PFSK-1 (cell line): ENCODE results near the gene ANKDD1B.

Source experiments
- FOXP2 ChIP-seq: optimal IDR thresholded peaks from 2 replicates; pipeline ENCODE3; 2011; ENCODE audit warnings: borderline replicate concordance, control low read depth, inconsistent platforms; ENCODE audit not compliant: insufficient read depth; ENCODE audit errors: extremely low read length, extremely low read depth
- POLR2AphosphoS5 ChIP-seq: IDR thresholded peaks from 2 replicates; pipeline ENCODE4 v1.6.1; 2012; ENCODE audit warnings: low read depth, mild to moderate bottlenecking, control low read depth, low read length, moderate library complexity
- SIN3A ChIP-seq: IDR thresholded peaks from 2 replicates; pipeline ENCODE4 v1.6.1; 2012; ENCODE audit warnings: mild to moderate bottlenecking, low read length, moderate library complexity, borderline replicate concordance; ENCODE audit not compliant: insufficient read depth
- TAF1 ChIP-seq: IDR thresholded peaks from 2 replicates; pipeline ENCODE4 v1.6.1; 2012; ENCODE audit warnings: low read length, control low read depth, borderline replicate concordance; ENCODE audit not compliant: insufficient read depth
- TF ChIP-seq, protein P1 (sequence below), 2 experiments: IDR thresholded peaks; 2 replicates each; pipeline versions ENCODE4 v1.6.1 to v1.8.0; 2011 to 2012; ENCODE audit warnings: low read depth in 2 of 2, low read length in 2 of 2, control low read depth in 1 of 2, inconsistent platforms in 1 of 2, mild to moderate bottlenecking in 1 of 2, moderate library complexity in 1 of 2; ENCODE audit not compliant: insufficient read depth in 1 of 2

The ANKDD1B gene

DNA sequence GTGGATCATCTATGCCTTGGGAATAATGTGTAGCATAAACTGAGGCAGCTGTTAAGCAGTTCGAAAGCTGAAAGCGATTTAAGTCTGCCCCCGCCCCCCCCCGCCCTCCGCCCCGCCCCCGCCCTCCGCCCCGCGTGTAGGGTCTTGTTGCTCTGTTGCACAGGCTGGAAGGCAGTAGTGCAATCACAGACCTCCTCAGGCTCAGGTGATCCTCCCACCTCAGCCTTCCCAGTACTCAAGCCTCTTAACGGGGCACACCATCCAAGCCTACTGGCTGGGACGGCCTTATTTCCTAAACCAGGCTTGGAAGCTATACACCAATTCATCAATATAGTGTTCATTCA lies 945 bp downstream of the ANKDD1B start:
- TF ChIP-seq TAF1 = no peak

DNA sequence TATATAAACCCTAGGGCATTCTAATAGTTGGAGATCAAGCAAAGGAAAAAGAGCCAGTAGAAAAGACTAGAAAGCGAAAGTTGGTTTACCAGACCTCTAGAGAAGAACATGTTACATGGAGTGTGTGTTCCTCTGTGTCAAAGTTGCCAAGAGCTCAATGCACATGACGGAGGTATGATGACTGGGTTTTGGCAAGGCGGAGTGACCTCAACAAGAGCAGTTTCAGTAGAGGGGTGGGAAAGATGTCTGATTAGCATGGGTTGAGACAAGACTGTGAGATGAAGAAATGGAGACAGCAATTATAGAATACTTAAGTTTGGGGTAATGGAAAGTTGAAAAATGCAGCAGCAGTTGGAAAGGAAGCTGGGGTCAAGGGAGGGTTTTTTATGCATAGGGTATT lies 1.6 kb downstream of the ANKDD1B start:
- TF ChIP-seq SIN3A = no peak

DNA sequence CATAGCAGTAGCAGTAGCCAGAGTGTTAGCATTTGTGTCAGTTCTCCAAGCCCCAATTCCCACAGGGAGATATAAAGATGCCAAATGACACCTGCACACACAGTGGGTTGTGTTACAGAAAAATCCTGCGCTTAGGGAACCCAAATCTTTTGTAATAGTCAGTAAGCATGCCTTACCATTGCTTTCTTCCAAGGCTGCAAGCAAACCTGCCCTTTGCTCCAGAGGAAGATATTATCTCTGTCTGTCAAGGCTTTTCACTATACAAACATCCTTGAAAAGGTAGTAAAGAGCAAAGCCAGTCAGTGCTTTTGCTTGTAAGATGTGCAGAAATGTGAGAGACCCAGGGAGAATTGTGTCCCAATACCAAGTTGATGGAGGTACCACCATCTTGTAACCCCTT lies 2.9 kb downstream of the ANKDD1B start:
- TF ChIP-seq SIN3A = no peak
- TF ChIP-seq POLR2AphosphoS5 = no peak
- TF ChIP-seq, protein P1, sequence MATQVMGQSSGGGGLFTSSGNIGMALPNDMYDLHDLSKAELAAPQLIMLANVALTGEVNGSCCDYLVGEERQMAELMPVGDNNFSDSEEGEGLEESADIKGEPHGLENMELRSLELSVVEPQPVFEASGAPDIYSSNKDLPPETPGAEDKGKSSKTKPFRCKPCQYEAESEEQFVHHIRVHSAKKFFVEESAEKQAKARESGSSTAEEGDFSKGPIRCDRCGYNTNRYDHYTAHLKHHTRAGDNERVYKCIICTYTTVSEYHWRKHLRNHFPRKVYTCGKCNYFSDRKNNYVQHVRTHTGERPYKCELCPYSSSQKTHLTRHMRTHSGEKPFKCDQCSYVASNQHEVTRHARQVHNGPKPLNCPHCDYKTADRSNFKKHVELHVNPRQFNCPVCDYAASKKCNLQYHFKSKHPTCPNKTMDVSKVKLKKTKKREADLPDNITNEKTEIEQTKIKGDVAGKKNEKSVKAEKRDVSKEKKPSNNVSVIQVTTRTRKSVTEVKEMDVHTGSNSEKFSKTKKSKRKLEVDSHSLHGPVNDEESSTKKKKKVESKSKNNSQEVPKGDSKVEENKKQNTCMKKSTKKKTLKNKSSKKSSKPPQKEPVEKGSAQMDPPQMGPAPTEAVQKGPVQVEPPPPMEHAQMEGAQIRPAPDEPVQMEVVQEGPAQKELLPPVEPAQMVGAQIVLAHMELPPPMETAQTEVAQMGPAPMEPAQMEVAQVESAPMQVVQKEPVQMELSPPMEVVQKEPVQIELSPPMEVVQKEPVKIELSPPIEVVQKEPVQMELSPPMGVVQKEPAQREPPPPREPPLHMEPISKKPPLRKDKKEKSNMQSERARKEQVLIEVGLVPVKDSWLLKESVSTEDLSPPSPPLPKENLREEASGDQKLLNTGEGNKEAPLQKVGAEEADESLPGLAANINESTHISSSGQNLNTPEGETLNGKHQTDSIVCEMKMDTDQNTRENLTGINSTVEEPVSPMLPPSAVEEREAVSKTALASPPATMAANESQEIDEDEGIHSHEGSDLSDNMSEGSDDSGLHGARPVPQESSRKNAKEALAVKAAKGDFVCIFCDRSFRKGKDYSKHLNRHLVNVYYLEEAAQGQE (IDR thresholded peaks at IDR 0.05; ENCODE audit: insufficient read depth in 1 of 2, low read depth in 2 of 2, low read length in 2 of 2) = no peak
- TF ChIP-seq FOXP2 = no peak
- TF ChIP-seq TAF1 = no peak

DNA sequence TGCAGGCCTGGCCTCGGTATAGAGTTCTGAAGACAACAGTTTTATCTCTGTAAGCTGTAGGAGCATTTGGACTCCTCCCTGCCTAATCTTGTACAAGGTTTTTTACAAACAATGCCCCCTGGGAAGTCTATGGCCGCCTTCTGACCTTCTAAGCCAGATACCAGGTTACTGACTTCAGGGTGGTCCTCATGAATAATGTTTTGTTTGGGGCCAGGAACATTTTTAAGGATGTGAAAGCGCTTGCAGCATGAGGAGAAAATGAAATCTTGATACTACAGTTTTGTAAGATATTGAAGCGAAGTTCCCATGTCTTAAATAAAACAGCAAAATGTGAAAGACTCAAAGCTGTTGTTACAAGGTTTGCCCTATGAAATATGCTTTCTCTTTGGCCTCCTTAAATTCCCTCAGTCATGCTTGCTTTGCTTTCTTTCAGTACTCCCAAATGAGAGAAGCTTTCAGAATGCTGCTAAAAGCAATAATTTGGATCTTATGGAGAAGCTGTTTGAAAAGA lies 5.2 kb downstream of the ANKDD1B start:
- TF ChIP-seq POLR2AphosphoS5 = no peak
- TF ChIP-seq FOXP2 = no peak
- no peak for TF ChIP-seq TAF1
- TF ChIP-seq, protein P1 (IDR thresholded peaks at IDR 0.05; ENCODE audit: insufficient read depth in 1 of 2, low read depth in 2 of 2, low read length in 2 of 2) = no peak
- TF ChIP-seq SIN3A = no peak

DNA sequence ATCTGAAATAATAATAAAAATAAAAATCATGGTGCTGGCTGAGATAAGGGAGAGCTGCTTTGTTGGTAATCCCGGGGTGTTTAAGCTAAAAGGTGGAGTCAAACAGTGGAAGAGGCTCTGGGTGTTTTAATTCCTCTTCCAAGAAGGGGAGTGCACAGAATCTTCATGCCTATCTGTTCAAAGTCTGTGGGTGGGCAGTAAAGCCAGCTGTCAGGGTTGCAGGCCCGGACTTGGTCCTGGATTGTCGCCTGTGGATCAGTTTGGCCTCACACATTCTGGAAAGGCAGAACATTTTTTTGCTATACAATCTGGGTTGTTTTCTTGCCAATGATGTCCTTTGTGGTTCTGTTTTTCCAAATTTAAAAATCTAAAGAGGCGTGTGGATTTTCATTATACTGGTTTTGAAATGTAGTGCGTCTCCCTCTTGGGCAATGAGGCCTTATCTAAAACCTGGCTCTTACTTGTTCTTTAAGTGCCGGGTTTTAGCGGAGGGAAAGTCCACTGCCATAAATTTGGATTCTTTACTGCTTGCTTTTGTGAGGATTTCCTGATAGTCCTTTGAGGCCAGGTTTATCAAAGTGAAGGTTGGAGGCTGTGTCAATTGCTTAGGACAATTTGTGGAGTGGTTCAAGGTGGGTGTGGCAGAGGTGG lies 5.8 kb downstream of the ANKDD1B start:
- TF ChIP-seq, protein P1 (IDR thresholded peaks at IDR 0.05; ENCODE audit: insufficient read depth in 1 of 2, low read depth in 2 of 2, low read length in 2 of 2) = no peak
- TF ChIP-seq TAF1 (no peak), FOXP2 (no peak)

DNA sequence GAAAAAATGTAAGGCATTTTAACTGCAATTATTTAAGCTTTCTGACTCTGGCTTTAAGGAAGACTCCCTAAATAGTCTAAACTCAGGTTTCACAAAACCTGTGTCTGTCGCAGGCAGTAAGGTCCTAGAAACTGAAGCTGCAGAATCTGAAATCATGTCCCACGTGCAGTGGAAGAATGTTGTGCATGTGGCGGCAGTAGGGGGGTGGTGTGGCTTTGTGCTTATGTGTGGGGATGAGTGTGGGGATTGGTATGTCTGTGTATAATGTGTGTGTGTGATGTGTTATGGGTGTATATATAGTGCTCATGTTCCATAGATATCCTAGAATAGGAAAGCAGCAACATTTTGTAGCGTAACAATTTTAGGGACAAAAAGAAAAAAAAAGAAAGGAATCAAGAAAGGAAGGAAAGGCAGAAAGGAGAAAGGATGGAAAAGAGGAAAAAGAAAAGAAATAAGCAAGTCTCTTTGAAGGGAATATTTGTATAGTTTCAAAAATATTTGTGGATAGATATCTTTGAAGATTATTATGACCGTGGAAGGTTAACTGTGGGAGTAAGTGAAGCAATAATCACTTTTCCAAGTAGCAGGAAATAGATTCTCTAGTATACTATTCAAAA lies 6.6 kb downstream of the ANKDD1B start:
- TF ChIP-seq POLR2AphosphoS5 = no peak
- no peak for TF ChIP-seq TAF1
- TF ChIP-seq SIN3A = no peak
- no peak for TF ChIP-seq FOXP2
- TF ChIP-seq, protein P1 (IDR thresholded peaks at IDR 0.05; ENCODE audit: insufficient read depth in 1 of 2, low read depth in 2 of 2, low read length in 2 of 2) = no peak
